ENCODE results near the gene PSMD2.

PSMD2 gene

GRCh38 chr3:184300378-184300720 is 1.3 kb downstream of the PSMD2 start:
- peak overlapping the region; percentile 79; the same call in 1 of the 2 replicates for H3K27ac ChIP-seq
- TF ChIP-seq CTCF (conservative IDR thresholded peaks at IDR 0.05), result no peak

GRCh38 chr3:184305577-184305976 is 6.5 kb downstream of the PSMD2 start:
- TF ChIP-seq CTCF (conservative IDR thresholded peaks at IDR 0.05), result peak; percentile 75
- no peak overlapping the region for H3K27ac ChIP-seq

- no peak overlapping the region for H3K27ac ChIP-seq
- no peak for TF ChIP-seq CTCF (conservative IDR thresholded peaks at IDR 0.05)
These were observed 7.4 kb downstream of the PSMD2 start for GRCh38 chr3:184306341-184306972.

GRCh38 chr3:184307915-184308314 is 8.9 kb downstream of the PSMD2 start:
- TF ChIP-seq CTCF (conservative IDR thresholded peaks at IDR 0.05), result no peak

GRCh38 chr3:184308744-184309143 is 9.7 kb downstream of the PSMD2 start:
- TF ChIP-seq CTCF (conservative IDR thresholded peaks at IDR 0.05), result 0 out of 2 replicates have a peak, but pooled peaks have one; percentile 8
- no peak overlapping the region for H3K27ac ChIP-seq

More at GRCh38 chr3:184307915-184308314, 8.9 kb downstream of the PSMD2 start:
- H3K27ac ChIP-seq, result no peak overlapping the region

- TF ChIP-seq CTCF (conservative IDR thresholded peaks at IDR 0.05), result no peak
- H3K27ac ChIP-seq, result no peak overlapping the region
These were observed 12.6 kb downstream of the PSMD2 start for GRCh38 chr3:184311633-184312032.

GRCh38 chr3:184314363-184314699 is 15.3 kb downstream of the PSMD2 start, which contains the start of gene EIF4G1:
Gene EIF4G1 (plus strand): TSS chr3:184314606. CDS start chr3:184315797, 1,191 bp downstream.
- H3K27ac ChIP-seq, result peak within 1 kb of the TSS; percentile 93
- TF ChIP-seq CTCF (conservative IDR thresholded peaks at IDR 0.05), result no peak

All from VCaP (cell line).